Tongue (tissue), 2 donors: ENCODE measurements around the gene TULP4. TPM values are rescaled to one million over a fixed set of nuclear protein-coding genes. Genes with fewer than 3 reads are reported as not detected.
"Not testable (repeated sequence)": the region's sequence is repeated elsewhere in the genome, so short reads cannot be mapped to it uniquely, and the experiment has no call there.

Experiments used
- DNase-seq: peaks from one replicate; pipeline ENCODE4 v3.0.0-alpha.2; 2015
- total RNA-seq: library from RNA; depleted of rRNA; stranded (reverse); fragments of >200 nt; gene quantifications from one replicate; pipeline ENCODE4 v1.2.3, GENCODE V29; 2014

The TULP4 gene
- total RNA-seq, 1 donor from 2014 or later, result 475 TPM

- DNase-seq, result peak; percentile 91
Observed at GRCh38 chr6:158536084-158536890, 224.0 kb downstream of the TULP4 start.

DNA sequence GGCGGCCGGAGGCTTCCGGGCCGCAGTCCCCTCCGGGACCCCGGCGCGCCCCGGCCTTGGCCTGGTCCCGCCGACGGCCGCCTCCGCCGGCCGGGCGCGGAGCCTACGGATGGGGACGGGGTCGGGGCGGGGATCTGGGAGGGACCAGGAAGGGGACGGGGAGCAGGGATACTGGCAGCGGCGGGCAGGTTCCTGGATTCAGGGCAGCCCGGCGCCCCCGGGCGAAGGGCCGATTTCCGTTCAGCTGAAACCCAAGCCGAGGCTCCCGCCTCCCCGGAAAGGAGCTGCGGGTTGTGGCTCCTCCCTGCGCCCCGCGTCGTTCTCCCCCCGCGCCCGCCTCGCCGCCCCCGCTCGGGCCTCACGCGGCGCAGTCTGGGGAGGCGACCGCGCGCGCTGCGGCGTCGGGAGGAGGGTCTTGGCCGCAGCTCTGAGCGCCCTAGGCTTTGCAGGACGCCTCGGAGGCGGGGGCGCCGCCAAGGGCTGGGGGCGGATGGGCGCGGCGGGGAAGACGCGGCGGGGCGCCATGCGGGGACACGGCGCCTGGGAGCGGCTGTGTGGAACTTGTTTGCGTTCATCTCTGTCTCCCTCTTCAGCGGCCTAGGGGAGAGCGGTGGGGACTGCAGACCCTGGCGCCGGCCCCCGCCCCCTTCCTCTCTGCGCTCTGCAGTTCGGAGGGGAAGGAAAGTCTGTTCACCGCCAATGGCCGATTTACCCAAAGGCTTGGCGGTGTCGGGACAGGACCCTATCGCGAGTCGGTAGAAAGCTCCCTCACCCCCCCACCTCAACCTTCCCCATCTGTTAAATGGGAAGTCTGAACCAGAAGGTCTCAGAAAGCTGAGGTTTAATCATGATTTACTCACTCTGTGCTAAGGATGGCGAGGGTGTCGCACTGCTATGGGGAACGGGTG lies 224.9 kb downstream of the TULP4 start:
- DNase-seq, result peak; percentile 67

- no peak for DNase-seq
Observed at GRCh38 chr6:158538741-158539140, 226.5 kb downstream of the TULP4 start.

- peak; percentile 54 for DNase-seq
Observed at GRCh38 chr6:158539413-158539812, 227.1 kb downstream of the TULP4 start.

DNA sequence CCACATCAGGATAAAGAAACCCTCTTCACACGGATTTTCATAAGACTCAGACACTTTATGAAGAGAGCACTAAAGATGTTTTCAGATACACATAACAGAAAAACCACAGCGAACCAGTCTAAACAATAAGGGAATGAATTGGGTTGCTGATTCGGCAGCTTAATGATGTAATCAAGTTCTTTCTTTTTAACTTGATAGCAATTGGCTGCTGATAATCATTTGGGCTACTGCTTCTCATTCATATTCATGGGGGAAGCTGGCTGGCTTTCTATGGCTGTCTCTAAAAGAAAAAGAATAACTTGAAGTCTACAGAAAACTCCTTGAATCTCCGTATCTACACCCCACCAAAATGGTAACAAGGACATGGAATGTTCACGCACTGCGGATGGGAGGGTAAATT lies 227.6 kb downstream of the TULP4 start:
- no peak for DNase-seq

- no peak for DNase-seq
Observed at GRCh38 chr6:158543606-158544185, 231.4 kb downstream of the TULP4 start.

GRCh38 chr6:158544428-158544827 lies 232.2 kb downstream of the TULP4 start:
- no peak for DNase-seq

DNA sequence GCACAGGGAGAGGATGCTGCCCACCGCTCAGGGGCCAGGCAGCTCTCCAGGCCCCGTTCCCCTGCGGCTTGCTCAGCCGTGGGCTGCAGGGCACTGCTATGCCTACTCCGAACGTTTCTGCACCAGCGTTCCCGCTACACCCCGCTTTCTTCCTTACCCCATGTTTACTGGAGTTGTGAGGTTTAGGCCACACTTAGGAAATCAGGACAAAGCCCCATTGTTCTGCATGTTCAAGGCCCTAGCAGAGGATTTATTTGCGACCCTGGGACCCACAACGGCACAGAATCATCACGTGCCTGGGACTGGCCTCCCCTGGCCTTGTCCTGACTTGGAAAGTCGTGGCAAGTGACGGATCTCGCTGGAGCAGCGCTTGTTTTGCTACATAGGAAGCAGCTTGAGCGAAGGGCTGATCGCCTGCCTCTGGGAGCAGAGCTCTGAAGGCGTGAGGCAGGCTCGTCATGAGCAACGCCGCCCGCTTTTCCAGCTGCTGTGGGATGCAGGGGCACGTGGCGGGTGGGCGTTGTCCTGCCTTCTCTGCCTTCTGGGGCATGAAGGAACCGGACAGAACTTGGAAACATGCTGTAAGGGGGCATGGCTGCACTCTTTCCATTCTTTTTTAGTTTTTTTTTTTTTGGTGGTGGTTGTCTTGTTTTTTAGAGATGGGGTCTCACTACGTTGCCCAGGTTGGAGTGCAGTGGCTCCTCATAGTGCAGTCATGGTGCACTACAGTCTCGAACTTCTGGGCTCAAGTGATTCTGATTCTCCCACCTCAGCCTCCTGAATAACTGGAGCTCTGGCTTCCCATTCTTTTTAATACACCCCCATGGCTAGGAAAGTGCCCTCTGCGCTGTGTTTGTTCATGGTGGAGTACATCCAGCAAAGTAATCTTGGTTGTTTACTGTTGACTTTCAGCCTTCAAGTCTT lies 233.0 kb downstream of the TULP4 start:
- DNase-seq, result no peak

DNA sequence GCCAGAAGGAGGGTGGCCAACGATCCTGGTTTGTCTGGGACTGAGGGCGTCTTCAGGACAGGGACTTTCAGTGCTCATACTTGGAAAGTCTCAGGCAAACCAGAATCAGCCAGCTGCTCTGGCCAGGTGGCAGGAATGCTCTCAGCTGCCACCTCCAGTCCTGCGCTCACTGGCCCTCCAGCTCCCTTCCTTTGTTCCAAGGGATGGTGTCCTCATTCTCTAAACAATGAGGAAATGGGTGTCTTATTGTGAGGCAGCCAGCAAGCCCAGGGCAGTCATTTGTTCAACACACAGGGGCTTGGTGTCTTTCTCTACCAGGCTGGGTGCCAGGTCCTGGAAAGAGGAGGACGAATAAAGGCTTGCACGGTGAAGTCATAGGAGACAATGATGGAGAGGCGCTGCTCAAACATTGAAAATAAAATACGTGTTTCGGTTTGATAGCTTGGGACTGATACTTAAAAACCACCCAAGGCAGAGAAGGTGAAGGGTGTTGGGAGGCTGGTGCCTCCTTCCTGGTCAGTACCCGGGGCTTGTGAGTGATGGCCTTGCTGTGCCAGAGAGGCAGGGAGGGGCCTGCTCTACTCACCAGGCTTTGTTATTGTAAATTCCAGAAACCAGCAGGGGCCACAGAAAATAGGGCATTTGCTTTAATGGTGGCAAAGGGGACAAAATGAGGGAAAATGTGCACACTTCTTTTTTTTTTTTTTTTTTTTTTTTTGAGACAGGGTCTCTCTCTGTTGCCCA lies 236.3 kb downstream of the TULP4 start:
- DNase-seq, result no peak

DNA sequence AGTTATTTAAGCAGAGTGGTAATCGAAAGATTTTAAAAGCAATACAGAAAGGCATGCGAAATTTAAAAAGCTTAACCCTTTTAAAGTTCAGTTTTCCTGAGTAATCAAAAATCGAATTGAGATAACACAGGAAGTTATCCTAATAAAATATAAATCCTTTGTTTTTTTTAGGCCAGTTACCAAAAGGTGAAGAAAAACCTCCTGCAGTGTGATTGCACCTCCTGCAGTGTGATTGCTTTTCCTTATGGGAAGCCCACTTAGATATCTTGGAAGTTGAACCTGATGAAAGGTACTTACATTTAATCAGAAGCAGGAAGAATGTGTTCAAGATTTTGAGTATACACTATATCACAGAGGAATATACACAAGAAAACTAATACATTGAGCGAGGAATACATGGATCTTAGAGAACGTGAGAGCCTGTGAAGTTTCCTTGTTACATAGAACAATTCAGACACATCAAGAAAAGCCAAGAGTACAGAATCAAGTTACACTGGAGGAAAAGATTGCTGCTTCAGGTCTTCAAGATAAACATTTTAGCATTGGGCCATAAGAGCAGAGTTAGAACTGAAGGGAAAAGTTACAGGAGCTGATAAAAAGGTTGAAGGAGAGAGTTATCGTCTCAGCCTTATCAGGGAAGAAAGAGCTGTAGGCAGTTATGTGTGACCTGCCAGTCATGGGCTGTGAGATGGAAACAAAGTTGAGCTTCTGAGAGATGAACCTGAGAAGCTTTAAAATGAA lies 240.0 kb downstream of the TULP4 start:
- no peak for DNase-seq

DNA sequence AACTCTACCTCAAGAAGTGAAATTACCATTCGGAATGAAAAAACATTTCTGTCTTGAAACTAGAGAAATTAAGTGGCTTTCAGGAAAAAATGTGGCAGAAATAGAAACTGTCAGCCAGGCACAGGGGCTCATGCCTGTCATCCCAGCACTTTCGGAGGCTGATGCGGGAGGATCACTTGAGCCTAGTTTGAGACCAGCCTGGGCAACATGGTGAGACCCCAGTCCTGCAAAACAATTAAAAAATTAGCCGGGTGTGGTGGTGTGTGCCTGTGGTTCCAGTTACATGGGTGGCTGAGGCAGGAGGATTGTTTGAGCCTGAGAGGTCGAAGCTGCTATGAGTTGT lies 240.5 kb downstream of the TULP4 start:
- no peak for DNase-seq

DNA sequence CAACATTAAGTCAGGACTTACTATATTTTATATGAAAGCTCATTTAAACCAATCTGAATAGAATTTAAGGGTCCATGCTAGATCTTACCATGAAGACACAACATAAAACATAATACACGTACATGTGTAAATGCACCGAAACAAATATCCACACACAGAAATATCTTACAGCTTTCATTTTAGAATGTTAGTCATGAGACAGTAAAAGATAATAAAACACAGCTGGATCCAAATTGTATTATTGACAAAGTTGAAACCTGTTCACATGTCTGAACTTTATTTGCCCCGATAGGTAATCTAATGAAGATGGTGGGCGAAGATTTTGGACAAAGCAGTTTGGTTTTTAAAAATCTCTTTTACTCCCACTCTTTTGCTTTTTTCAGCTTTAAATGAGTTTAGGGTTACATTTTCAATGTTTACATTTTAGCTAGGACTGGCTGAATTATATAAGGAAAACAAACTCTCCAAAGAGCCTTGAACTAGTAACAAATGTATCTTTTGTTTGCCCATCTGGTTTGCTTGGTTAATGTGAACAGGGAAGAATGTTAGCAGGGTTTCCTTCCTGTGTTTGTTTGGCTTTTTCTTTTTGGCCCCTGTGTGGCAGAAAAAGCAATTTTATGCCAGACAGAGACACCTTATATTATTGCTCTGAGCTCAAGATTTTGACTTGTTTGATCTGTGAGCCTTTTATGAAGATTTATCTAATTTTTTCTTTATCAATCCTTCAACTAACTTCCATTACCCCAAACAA lies 242.5 kb downstream of the TULP4 start:
- DNase-seq, result no peak

- no peak for DNase-seq
Observed at GRCh38 chr6:158556113-158556512, 243.8 kb downstream of the TULP4 start.

DNA sequence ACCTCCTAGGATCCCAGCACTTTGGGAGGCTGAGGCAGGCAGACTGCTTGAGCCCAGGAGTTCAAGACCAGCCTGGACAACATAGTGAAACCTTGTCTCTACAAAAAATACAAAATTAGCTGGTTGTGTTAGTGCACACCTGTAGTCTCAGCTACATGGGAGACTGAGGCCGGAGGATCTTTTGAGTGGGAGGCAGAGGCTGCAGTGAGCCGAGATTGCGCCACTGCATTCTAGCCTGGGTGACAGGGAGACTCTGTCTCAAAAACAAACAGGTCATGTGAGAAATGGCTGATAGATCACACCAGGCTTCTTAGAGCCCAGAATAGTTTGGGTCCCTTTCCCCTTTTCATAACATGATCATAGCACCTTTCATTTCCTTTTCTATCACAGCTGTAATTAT lies 244.8 kb downstream of the TULP4 start:
- not testable (repeated sequence) for DNase-seq

- DNase-seq, result no peak
Observed at GRCh38 chr6:158557927-158558326, 245.7 kb downstream of the TULP4 start.

- no peak for DNase-seq
Observed at GRCh38 chr6:158558415-158559306, 246.4 kb downstream of the TULP4 start.

DNA sequence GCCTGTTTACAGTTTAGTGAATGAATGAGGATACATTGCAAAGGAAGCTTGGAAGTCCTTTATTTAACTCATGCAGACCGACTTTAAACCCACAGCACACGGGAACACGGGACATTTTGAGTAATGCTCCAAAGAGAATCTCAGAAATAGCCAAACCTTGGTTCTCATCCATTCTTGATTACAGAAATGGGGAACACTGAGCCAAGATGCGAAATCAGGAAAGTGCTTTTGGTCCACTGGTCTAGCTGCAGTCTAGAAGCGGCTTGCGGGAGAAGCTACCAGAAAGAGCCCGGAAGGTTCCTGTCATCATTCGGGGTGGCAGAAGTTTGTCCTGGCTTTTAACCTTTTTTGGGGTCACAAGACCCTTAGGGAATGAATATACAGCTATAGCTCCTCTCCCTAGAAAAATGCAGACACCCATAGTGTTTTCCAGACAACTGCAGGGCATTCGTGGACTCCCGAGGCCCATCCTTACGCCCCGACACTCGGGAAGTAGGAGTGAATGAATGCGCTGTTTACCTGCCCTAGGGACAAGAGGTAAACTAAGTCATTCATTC lies 247.2 kb downstream of the TULP4 start:
- no peak for DNase-seq
